Fibroblast of lung (primary cell): ENCODE measurements around the gene SEL1L2.

Experiments used
- CTCF ChIP-seq, 2 donors: IDR thresholded peaks in 1 of 2; conservative IDR thresholded peaks in 1 of 2; 1 replicate in 1 of 2; 2 replicates in 1 of 2; pipeline ENCODE4 v1.5.1; 2011 to 2012; ENCODE audit warnings: low read length in 2 of 2, control low read depth in 1 of 2, inconsistent platforms in 1 of 2, low read depth in 1 of 2, mild to moderate bottlenecking in 1 of 2
- EZH2 ChIP-seq: IDR thresholded peaks from 2 replicates; pipeline ENCODE4 v1.5.1; 2012; ENCODE audit warnings: low read length, control low read depth, mild to moderate bottlenecking; ENCODE audit errors: missing control alignments

- TF ChIP-seq CTCF (conservative IDR thresholded peaks at IDR 0.05 in 1 of 2, IDR thresholded peaks at IDR 0.05 in 1 of 2; ENCODE audit: low read depth in 1 of 2, low read length in 2 of 2) (no peak), EZH2 (no peak)
Observed at GRCh38 chr20:13838664-13839063, 151.8 kb downstream of the SEL1L2 start.
